IMR-90 (cell line): ENCODE data around the gene CHMP5. TPM values are rescaled to one million over a fixed set of nuclear protein-coding genes. Genes with fewer than 3 reads are reported as not detected.

ENCODE experiments used
- ATAC-seq: fragments of 200-7000 bp; cut with Tn5 transposase; 2 replicates; pipeline ENCODE4 v1.9.1; 2020; ENCODE audit warnings: low read depth, mild to moderate bottlenecking, moderate library complexity
- BruUV-seq: library from RNA; stranded (reverse); fragments of 400-500 nt; replicated peaks from 2 replicates; lab custom pipeline; 2021; lab: Mats Ljungman, UMichigan
- CTCF ChIA-PET: fragments of 300-600 bp; formaldehyde crosslinking; extraction: SDS; loops from one replicate; lab custom pipeline; 2021; ENCODE audit warnings: antibody characterized with exemption; lab: Yijun Ruan, JAX
- POLR2A ChIA-PET: fragments of 300-600 bp; sonication (Branson Sonifier 250); formaldehyde crosslinking; loops from one replicate; lab custom pipeline; 2022; ENCODE audit warnings: antibody characterized with exemption; ENCODE audit not compliant: unreplicated experiment; lab: Charles Lee
- DNase-seq: peaks from one replicate; pipeline ENCODE4 v3.0.0; 2013
- H2AFZ ChIP-seq: replicated peaks from 2 replicates; pipeline ENCODE3; 2013; ENCODE audit warnings: low read length, mild to moderate bottlenecking; ENCODE audit not compliant: poor library complexity
- H2AK5ac ChIP-seq: 2 replicates; pipeline ENCODE4 v1.6.1; 2013; ENCODE audit warnings: low read depth, low read length, inconsistent platforms
- H2AK9ac ChIP-seq: replicated peaks from 2 replicates; pipeline ENCODE3; 2013; ENCODE audit warnings: mild to moderate bottlenecking, low read depth, low read length, moderate library complexity; ENCODE audit not compliant: poor library complexity
- H2BK120ac ChIP-seq: 2 replicates; pipeline ENCODE4 v1.6.1; 2013; ENCODE audit warnings: low read depth, low read length, inconsistent platforms
- H2BK15ac ChIP-seq: 3 replicates; pipeline ENCODE4 v1.6.1; 2013; ENCODE audit warnings: low read depth, low read length, inconsistent platforms
- H2BK20ac ChIP-seq: 2 replicates; pipeline ENCODE4 v1.6.1; 2013; ENCODE audit warnings: low read depth, mild to moderate bottlenecking, inconsistent platforms, low read length, moderate library complexity
- H2BK5ac ChIP-seq: 2 replicates; pipeline ENCODE4 v1.6.1; 2013; ENCODE audit warnings: mild to moderate bottlenecking, low read depth, low read length, inconsistent platforms; ENCODE audit not compliant: poor library complexity, severe bottlenecking
- H3K14ac ChIP-seq: replicated peaks from 2 replicates; pipeline ENCODE4 v1.6.1; 2013; ENCODE audit warnings: low read depth, low read length, inconsistent platforms
- H3K18ac ChIP-seq: 2 replicates; pipeline ENCODE4 v1.6.1; 2013; ENCODE audit warnings: low read depth, low read length, control low read depth
- H3K23ac ChIP-seq: 2 replicates; pipeline ENCODE4 v1.6.1; 2013; ENCODE audit warnings: low read depth, low read length, inconsistent platforms
- H3K27ac ChIP-seq: 2 replicates; pipeline ENCODE4 v1.5.1; 2013; ENCODE audit warnings: mild to moderate bottlenecking, control low read depth, low read length; ENCODE audit not compliant: insufficient read depth
- H3K27me3 ChIP-seq: 2 replicates; pipeline ENCODE4 v1.6.1; 2013; ENCODE audit warnings: low read length; ENCODE audit not compliant: control insufficient read depth, insufficient read depth
- H3K36me3 ChIP-seq: 2 replicates; pipeline ENCODE4 v1.6.1; 2013; ENCODE audit warnings: low read length, mixed read lengths; ENCODE audit not compliant: control insufficient read depth, insufficient read depth
- H3K4ac ChIP-seq: 2 replicates; pipeline ENCODE4 v1.6.1; 2013; ENCODE audit warnings: low read depth, low read length, inconsistent platforms
- H3K4me1 ChIP-seq: 2 replicates; pipeline ENCODE4 v1.6.1; 2013; ENCODE audit warnings: low read length, mixed read lengths; ENCODE audit not compliant: control insufficient read depth, insufficient read depth
- H3K4me2 ChIP-seq: 2 replicates; pipeline ENCODE4 v1.6.1; 2013; ENCODE audit warnings: low read depth, mild to moderate bottlenecking, control low read depth, low read length, moderate library complexity
- H3K4me3 ChIP-seq: 2 replicates; pipeline ENCODE4 v1.5.1; 2013; ENCODE audit warnings: low read depth, mild to moderate bottlenecking, control low read depth, low read length, moderate library complexity; ENCODE audit not compliant: insufficient read depth
- H3K56ac ChIP-seq: 2 replicates; pipeline ENCODE4 v1.6.1; 2013; ENCODE audit warnings: low read length, inconsistent platforms; ENCODE audit not compliant: insufficient read depth; ENCODE audit errors: extremely low read depth
- H3K79me1 ChIP-seq, 2 experiments: 2 replicates each; pipeline ENCODE4 v1.6.1; 2013; ENCODE audit warnings: low read length in 2 of 2, inconsistent platforms in 1 of 2, low read depth in 1 of 2
- H3K9ac ChIP-seq: 2 replicates; pipeline ENCODE4 v1.6.1; 2013; ENCODE audit warnings: low read depth, low read length, control low read depth
- H3K9me1 ChIP-seq: 2 replicates; pipeline ENCODE4 v1.6.1; 2013; ENCODE audit warnings: low read length, inconsistent platforms; ENCODE audit not compliant: insufficient read depth
- H3K9me3 ChIP-seq: 2 replicates; pipeline ENCODE4 v1.6.1; 2013; ENCODE audit warnings: low read length; ENCODE audit not compliant: control insufficient read depth, insufficient read depth
- H4K20me1 ChIP-seq: 2 replicates; pipeline ENCODE4 v1.6.1; 2013; ENCODE audit warnings: low read length, inconsistent platforms; ENCODE audit not compliant: insufficient read depth
- H4K5ac ChIP-seq: 2 replicates; pipeline ENCODE4 v1.6.1; 2013; ENCODE audit warnings: mild to moderate bottlenecking, low read depth, low read length, control low read depth
- H4K8ac ChIP-seq, 2 experiments: 2 replicates each; pipeline ENCODE4 v1.6.1; 2013; ENCODE audit warnings: low read depth in 2 of 2, low read length in 2 of 2, control low read depth in 1 of 2, inconsistent platforms in 1 of 2
- H4K91ac ChIP-seq: 2 replicates; pipeline ENCODE4 v1.6.1; 2013; ENCODE audit warnings: low read depth, low read length, inconsistent platforms; ENCODE audit not compliant: insufficient read depth
- CHD1 ChIP-seq: IDR thresholded peaks from 2 replicates; pipeline ENCODE4 v1.6.1; 2012; ENCODE audit warnings: low read depth, low read length, improper control_type of control experiment
- POLR2A ChIP-seq: IDR thresholded peaks from 2 replicates; pipeline ENCODE4 v1.6.1; 2012; ENCODE audit warnings: mild to moderate bottlenecking, low read depth, low read length
- WGBS, 2 experiments: methylation state at CpG; one replicate each; pipeline versions ENCODE4 v1.1.5 to v1.1.7; 2013; ENCODE audit warnings: missing lambda C conversion rate in 2 of 2; ENCODE audit not compliant: insufficient read length in 1 of 2; ENCODE audit errors: extremely low coverage in 2 of 2; 5-methylcytosine and 5-hydroxymethylcytosine counted together
- dilution Hi-C: fragments of 300-500 bp; cut with HindIII; formaldehyde crosslinking; loops from one replicate; pipeline ENCODE4 v1.14.3; 2018; ENCODE audit warnings: low sequenced_read_pairs; ENCODE audit not compliant: unreplicated experiment
- in situ Hi-C: fragments of 300-500 bp; cut with MboI; formaldehyde crosslinking; loops from 3 replicates; pipeline ENCODE4 v1.14.3; 2019; ENCODE audit warnings: low sequenced_read_pairs, inconsistent platforms, mixed read lengths
- intact Hi-C: fragments of 100-400 bp; cut with micrococcal nuclease; formaldehyde crosslinking; loops from 2 replicates; pipeline ENCODE4 v1.10.0; 2022
- polyA plus RNA-seq, 3 experiments: library from polyadenylated mRNA; depleted of rRNA; stranded (reverse); fragments of >200 nt; gene quantifications; 2 replicates each; pipeline ENCODE4 v1.2.3, GENCODE V29; 2012; ENCODE audit warnings: low replicate concordance in 1 of 3
- total RNA-seq: library from RNA; depleted of rRNA; stranded (reverse); fragments of >200 nt; gene quantifications from 2 replicates; pipeline ENCODE4 v1.2.3, GENCODE V29; 2012

CHMP5 gene
- total and polyA plus RNA-seq, 2 of the 4 experiments (the other 2 are of a cell fraction): 70.6 to 80.8 TPM

GRCh38 chr9:33320230-33320567 lies 55.4 kb downstream of the CHMP5 start:
- Histone ChIP-seq H2BK15ac (peak overlapping the region; percentile 16; the same call in 1 of the 3 replicates), H2BK20ac (peak overlapping the region; percentile 89; the same call in 1 of the 2 replicates), H4K5ac (peak overlapping the region; percentile 73), H3K4me3 (no peak overlapping the region), H3K9me3 (no peaks in the 10 kb centered on the region), H3K23ac (peak overlapping the region; percentile 46; the same call in 1 of the 2 replicates), H3K9me1 (peaks cover 8% of the 10 kb centered on the region), H3K9ac (no peak overlapping the region), H4K91ac (peak overlapping the region; percentile 75), H4K8ac (peak overlapping the region in 1 of 2 experiments; percentile 94; a peak in 3 of 4 replicates), H3K36me3 (peaks cover 34% of the 10 kb centered on the region), H3K27ac (peak overlapping the region; percentile 96), H3K14ac (peak overlapping the region; percentile 66; the same call in 1 of the 2 replicates), H3K4ac (peak overlapping the region; percentile 83), H3K4me2 (peak overlapping the region; percentile 59), H2BK120ac (peak overlapping the region; percentile 90), H2AK5ac (peak overlapping the region; percentile 88), H3K27me3 (no peaks in the 10 kb centered on the region), H3K4me1 (peaks cover 24% of the 10 kb centered on the region), H3K18ac (peak overlapping the region; percentile 99; the same call in 1 of the 2 replicates), H4K20me1 (no peaks in the 10 kb centered on the region; the same call in 1 of the 2 replicates), H2AFZ (no peak overlapping the region), H3K79me1 (peaks cover 25 to 32% of the 10 kb centered on the region in 2 experiments), H3K56ac (peak overlapping the region; percentile 52; the same call in 1 of the 2 replicates), H2AK9ac (no peak overlapping the region), H2BK5ac (peak overlapping the region; percentile 100)
- in situ Hi-C loops: no loop called here
- ChIA-PET CTCF (interaction anchor here (1.7 kb wide), 1 partner anchor 11 kb away, joined by 5 read pairs; no protein-coding TSS in a partner anchor), POLR2A (interaction anchor here (0.6 kb wide), 1 partner anchor 17 kb away, joined by 13 read pairs; no protein-coding TSS in a partner anchor)
- DNase-seq: no peak
- TF ChIP-seq POLR2A (0 out of 2 replicates have a peak, but pooled peaks have one; percentile 20), CHD1 (no peak)
- WGBS, 2 experiments: no CpG with 5 or more reads among the region's 1 CpG
- intact Hi-C loops: loop anchor here (5.0 kb wide), 1 partner anchor 37 kb away; no protein-coding TSS in a partner anchor
- ATAC-seq: no peak
- dilution Hi-C loops: no loop called here
- no TSS peak for BruUV-seq
